ENCODE measurements around the gene STX8.

The STX8 gene

DNA sequence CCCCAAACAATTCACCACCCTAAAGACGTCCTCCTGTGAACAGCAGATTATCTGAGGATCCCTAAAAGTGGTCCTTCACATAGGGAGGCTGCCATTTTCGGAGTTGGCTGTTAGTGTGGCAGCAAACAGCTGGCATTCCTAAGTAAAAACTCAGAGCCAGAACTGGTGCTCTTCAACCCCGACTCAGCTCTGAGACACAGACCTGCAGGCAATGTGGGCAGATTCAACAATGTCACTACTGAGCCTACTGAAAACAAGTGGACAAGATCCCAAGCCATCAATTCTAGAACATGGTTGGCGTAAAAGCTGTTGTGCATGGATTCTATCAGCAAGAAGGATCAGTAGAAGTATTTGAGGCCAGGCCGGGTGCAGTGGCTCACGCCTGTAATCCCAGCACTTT lies 307.1 kb downstream of the STX8 start:
- no peak overlapping the region for H2AK5ac ChIP-seq (ENCODE audit: low read length, severe bottlenecking)
- no peak overlapping the region for H3K4me2 ChIP-seq (ENCODE audit: low read length, poor library complexity, severe bottlenecking)
- DNase-seq, result no peak
- no peak overlapping the region for H3K27ac ChIP-seq (ENCODE audit: low read length, poor library complexity, severe bottlenecking)
- H3K14ac ChIP-seq (ENCODE audit: low read length in 2 of 2), result no peak overlapping the region
- no peak overlapping the region for H3K4me3 ChIP-seq (ENCODE audit: insufficient read depth in 1 of 2, low read depth in 1 of 2, low read length in 2 of 2)
- no peak overlapping the region for H4K91ac ChIP-seq (ENCODE audit: low read length)
- H3K4ac ChIP-seq (ENCODE audit: low read depth in 1 of 2, low read length in 2 of 2), result no peak overlapping the region
- H3K23ac ChIP-seq (ENCODE audit: low read length in 2 of 2), result no peak overlapping the region
- H3K9me3 ChIP-seq (ENCODE audit: control insufficient read depth, low read length), result no peaks in the 10 kb centered on the region
- H3K4me1 ChIP-seq (ENCODE audit: control insufficient read depth, insufficient read depth, low read depth, low read length), result peaks cover 13% of the 10 kb centered on the region
- H4K8ac ChIP-seq (ENCODE audit: low read length), result peak overlapping the region; percentile 47
- H3K79me1 ChIP-seq (replicated peaks; ENCODE audit: low read length, poor library complexity, severe bottlenecking), result peaks cover 4% of the 10 kb centered on the region
- peaks cover 0 to 5% of the 10 kb centered on the region in 2 experiments for H3K36me3 ChIP-seq (ENCODE audit: control insufficient read depth in 1 of 2, insufficient read depth in 2 of 2, low read depth in 1 of 2, low read length in 2 of 2)
- H2AFZ ChIP-seq (ENCODE audit: low read depth, low read length), result no peak overlapping the region
- H3K27me3 ChIP-seq (ENCODE audit: control insufficient read depth in 1 of 2, insufficient read depth in 1 of 2, low read length in 2 of 2), result no peaks in the 10 kb centered on the region
- WGBS, result 92% methylated on average over 6 of the region's 6 CpGs
- H2BK5ac ChIP-seq (ENCODE audit: low read depth, low read length, poor library complexity, severe bottlenecking), result no peak overlapping the region
- no peak overlapping the region for H2BK12ac ChIP-seq (ENCODE audit: low read length in 2 of 2)
- H3K9ac ChIP-seq (ENCODE audit: low read length), result no peak overlapping the region
- no peak overlapping the region for H2BK15ac ChIP-seq (ENCODE audit: low read depth, poor library complexity, severe bottlenecking)
- no peak overlapping the region for H2BK120ac ChIP-seq (ENCODE audit: low read depth, low read length)
- no peak overlapping the region for H3K18ac ChIP-seq (ENCODE audit: low read depth in 1 of 2, low read length in 2 of 2)

DNA sequence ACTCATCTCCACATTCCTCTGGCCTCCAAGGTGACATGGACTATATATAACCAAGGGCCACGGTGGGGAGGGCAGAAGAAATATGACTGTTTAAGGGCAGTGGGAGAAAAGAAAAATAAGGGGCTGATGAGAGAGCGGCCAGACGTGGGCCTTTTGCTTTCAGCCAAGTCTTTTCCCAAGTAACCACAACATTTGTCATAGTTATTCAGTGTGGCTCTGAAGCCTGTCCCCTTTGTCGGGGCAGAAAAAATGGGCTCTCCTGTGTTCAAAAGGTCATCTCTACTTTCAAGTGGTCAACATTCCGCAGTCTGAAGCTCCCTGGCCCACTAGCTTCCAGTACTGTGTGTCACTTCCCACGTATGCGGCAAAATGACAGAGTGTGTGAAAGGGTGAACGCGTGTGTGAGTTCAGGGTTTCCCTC lies 308.9 kb downstream of the STX8 start:
- H3K36me3 ChIP-seq (ENCODE audit: control insufficient read depth in 1 of 2, insufficient read depth in 2 of 2, low read depth in 1 of 2, low read length in 2 of 2), result peaks cover 0 to 2% of the 10 kb centered on the region in 2 experiments
- peaks cover 13% of the 10 kb centered on the region for H3K4me1 ChIP-seq (ENCODE audit: control insufficient read depth, insufficient read depth, low read depth, low read length)
- H3K4me2 ChIP-seq (ENCODE audit: low read length, poor library complexity, severe bottlenecking), result no peak overlapping the region
- H2BK5ac ChIP-seq (ENCODE audit: low read depth, low read length, poor library complexity, severe bottlenecking), result no peak overlapping the region
- H3K27ac ChIP-seq (ENCODE audit: low read length, poor library complexity, severe bottlenecking), result no peak overlapping the region
- no peak overlapping the region for H2BK120ac ChIP-seq (ENCODE audit: low read depth, low read length)
- DNase-seq, result no peak
- no peak overlapping the region for H3K4me3 ChIP-seq (ENCODE audit: insufficient read depth in 1 of 2, low read depth in 1 of 2, low read length in 2 of 2)
- H2BK12ac ChIP-seq (ENCODE audit: low read length in 2 of 2), result no peak overlapping the region
- H2AFZ ChIP-seq (ENCODE audit: low read depth, low read length), result no peak overlapping the region
- no peaks in the 10 kb centered on the region for H3K27me3 ChIP-seq (ENCODE audit: control insufficient read depth in 1 of 2, insufficient read depth in 1 of 2, low read length in 2 of 2)
- no peak overlapping the region for H4K8ac ChIP-seq (ENCODE audit: low read length)
- peaks cover 4% of the 10 kb centered on the region for H3K79me1 ChIP-seq (replicated peaks; ENCODE audit: low read length, poor library complexity, severe bottlenecking)
- H3K4ac ChIP-seq (ENCODE audit: low read depth in 1 of 2, low read length in 2 of 2), result no peak overlapping the region
- H2BK15ac ChIP-seq (ENCODE audit: low read depth, poor library complexity, severe bottlenecking), result no peak overlapping the region
- WGBS, result 81% methylated on average over 8 of the region's 9 CpGs
- peak overlapping the region; percentile 49 for H2AK5ac ChIP-seq (ENCODE audit: low read length, severe bottlenecking)
- H3K23ac ChIP-seq (ENCODE audit: low read length in 2 of 2), result no peak overlapping the region
- H4K91ac ChIP-seq (ENCODE audit: low read length), result no peak overlapping the region
- no peak overlapping the region for H3K14ac ChIP-seq (ENCODE audit: low read length in 2 of 2)
- no peaks in the 10 kb centered on the region for H3K9me3 ChIP-seq (ENCODE audit: control insufficient read depth, low read length)
- no peak overlapping the region for H3K9ac ChIP-seq (ENCODE audit: low read length)
- H3K18ac ChIP-seq (ENCODE audit: low read depth in 1 of 2, low read length in 2 of 2), result no peak overlapping the region

DNA sequence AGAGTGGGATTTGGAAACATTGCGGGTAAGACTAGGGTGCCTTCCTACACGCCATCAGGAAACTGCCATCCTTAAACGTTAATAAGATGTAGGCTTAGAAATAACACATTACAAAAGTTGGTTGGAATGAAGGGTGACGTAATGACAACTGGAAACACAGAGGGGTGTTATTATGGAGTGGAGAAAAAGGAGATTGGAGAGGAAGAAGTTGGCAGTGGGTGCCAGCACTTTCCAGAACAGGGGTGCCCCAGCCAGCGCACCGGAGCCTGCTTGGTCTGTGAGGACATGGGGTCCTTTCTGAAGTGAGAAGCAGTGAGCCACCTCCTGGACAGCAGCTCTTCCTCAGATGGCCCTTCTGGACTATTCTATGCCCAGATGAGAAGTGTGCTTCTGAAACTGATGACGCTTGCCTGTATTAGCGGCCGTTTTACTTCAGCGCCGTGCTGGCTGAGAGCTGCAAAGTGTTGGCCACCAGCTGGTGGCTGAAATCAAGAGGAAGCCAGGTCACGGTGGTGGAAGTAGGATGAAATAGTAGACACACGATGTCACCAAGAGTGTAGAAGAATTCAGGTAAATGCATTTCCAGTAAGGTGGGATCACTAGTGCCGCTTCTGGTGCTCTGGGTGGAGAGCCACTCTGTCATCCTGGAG lies 309.5 kb downstream of the STX8 start:
- WGBS, result 92% methylated on average over 14 of the region's 14 CpGs
- H3K14ac ChIP-seq (ENCODE audit: low read length in 2 of 2), result no peak overlapping the region
- H2BK5ac ChIP-seq (ENCODE audit: low read depth, low read length, poor library complexity, severe bottlenecking), result no peak overlapping the region
- no peak overlapping the region for H3K4me2 ChIP-seq (ENCODE audit: low read length, poor library complexity, severe bottlenecking)
- H3K4ac ChIP-seq (ENCODE audit: low read depth in 1 of 2, low read length in 2 of 2), result no peak overlapping the region
- H3K79me1 ChIP-seq (replicated peaks; ENCODE audit: low read length, poor library complexity, severe bottlenecking), result peaks cover 4% of the 10 kb centered on the region
- no peak overlapping the region for H2BK15ac ChIP-seq (ENCODE audit: low read depth, poor library complexity, severe bottlenecking)
- H3K18ac ChIP-seq (ENCODE audit: low read depth in 1 of 2, low read length in 2 of 2), result no peak overlapping the region
- H4K91ac ChIP-seq (ENCODE audit: low read length), result no peak overlapping the region
- H4K8ac ChIP-seq (ENCODE audit: low read length), result no peak overlapping the region
- no peak overlapping the region for H2AFZ ChIP-seq (ENCODE audit: low read depth, low read length)
- no peak overlapping the region for H2BK120ac ChIP-seq (ENCODE audit: low read depth, low read length)
- no peaks in the 10 kb centered on the region for H3K9me3 ChIP-seq (ENCODE audit: control insufficient read depth, low read length)
- no peak overlapping the region for H2BK12ac ChIP-seq (ENCODE audit: low read length in 2 of 2)
- H3K27ac ChIP-seq (ENCODE audit: low read length, poor library complexity, severe bottlenecking), result peak overlapping the region; percentile 64
- H3K36me3 ChIP-seq (ENCODE audit: control insufficient read depth in 1 of 2, insufficient read depth in 2 of 2, low read depth in 1 of 2, low read length in 2 of 2), result peaks cover 0 to 2% of the 10 kb centered on the region in 2 experiments
- no peaks in the 10 kb centered on the region for H3K27me3 ChIP-seq (ENCODE audit: control insufficient read depth in 1 of 2, insufficient read depth in 1 of 2, low read length in 2 of 2)
- no peak overlapping the region for H3K23ac ChIP-seq (ENCODE audit: low read length in 2 of 2)
- no peak overlapping the region for H3K4me3 ChIP-seq (ENCODE audit: insufficient read depth in 1 of 2, low read depth in 1 of 2, low read length in 2 of 2)
- H2AK5ac ChIP-seq (ENCODE audit: low read length, severe bottlenecking), result peak overlapping the region; percentile 33
- DNase-seq, result no peak
- H3K4me1 ChIP-seq (ENCODE audit: control insufficient read depth, insufficient read depth, low read depth, low read length), result peaks cover 13% of the 10 kb centered on the region
- no peak overlapping the region for H3K9ac ChIP-seq (ENCODE audit: low read length)

DNA sequence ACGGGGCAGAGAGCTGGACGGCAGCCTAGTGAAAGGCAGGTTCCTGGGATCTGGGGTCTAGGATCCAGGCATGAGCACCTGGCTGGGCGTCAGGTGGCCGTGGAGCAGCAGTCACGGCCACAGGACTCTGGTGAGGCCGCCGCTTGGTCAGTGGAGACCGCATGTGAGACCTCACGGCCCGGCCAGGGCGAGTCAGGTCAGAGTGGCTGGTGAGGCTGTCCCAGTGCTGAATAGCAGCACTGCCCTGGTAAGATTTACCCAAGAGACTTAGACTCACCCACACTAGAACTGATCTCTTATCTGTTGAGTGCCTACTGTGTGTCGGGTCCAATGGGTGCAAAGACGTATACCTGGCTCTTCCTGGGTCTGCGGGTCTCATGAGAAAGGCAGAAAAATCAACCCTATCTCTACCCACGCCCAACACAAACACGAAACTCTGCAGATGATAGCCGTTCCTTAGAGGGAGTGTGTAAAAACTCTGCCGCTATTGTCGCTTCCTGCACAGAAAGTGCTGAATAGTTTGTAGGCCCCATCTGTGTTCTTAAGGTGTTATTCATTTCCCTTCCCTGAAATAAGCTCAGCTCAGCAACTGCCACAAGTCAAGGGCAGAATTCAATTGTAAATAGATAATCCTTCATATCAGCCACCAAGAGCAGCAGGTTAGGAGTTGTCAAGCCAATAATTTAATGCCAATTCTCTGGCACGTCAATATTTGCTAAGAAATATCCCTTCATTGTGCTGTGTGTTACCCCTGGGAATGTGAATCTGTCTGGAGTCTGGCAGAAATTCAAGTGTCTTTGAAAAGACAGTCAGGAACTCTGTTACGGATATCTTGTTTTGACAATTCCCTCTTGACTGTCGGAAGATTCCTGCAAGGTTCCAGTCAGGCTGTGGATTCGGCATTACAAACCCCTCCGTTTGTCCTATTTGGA lies 314.3 kb downstream of the STX8 start:
- Histone ChIP-seq H2BK120ac (ENCODE audit: low read depth, low read length) (no peak overlapping the region), H3K27ac (ENCODE audit: low read length, poor library complexity, severe bottlenecking) (no peak overlapping the region), H3K4me1 (ENCODE audit: control insufficient read depth, insufficient read depth, low read depth, low read length) (peaks cover 35% of the 10 kb centered on the region), H3K4me3 (ENCODE audit: insufficient read depth in 1 of 2, low read depth in 1 of 2, low read length in 2 of 2) (no peak overlapping the region), H3K14ac (ENCODE audit: low read length in 2 of 2) (no peak overlapping the region), H2BK15ac (ENCODE audit: low read depth, poor library complexity, severe bottlenecking) (no peak overlapping the region), H3K79me1 (replicated peaks; ENCODE audit: low read length, poor library complexity, severe bottlenecking) (peaks cover 5% of the 10 kb centered on the region), H2BK5ac (ENCODE audit: low read depth, low read length, poor library complexity, severe bottlenecking) (no peak overlapping the region), H3K36me3 (ENCODE audit: control insufficient read depth in 1 of 2, insufficient read depth in 2 of 2, low read depth in 1 of 2, low read length in 2 of 2) (no peaks in the 10 kb centered on the region), H2AK5ac (ENCODE audit: low read length, severe bottlenecking) (peak overlapping the region; percentile 13), H3K4ac (ENCODE audit: low read depth in 1 of 2, low read length in 2 of 2) (no peak overlapping the region), H3K4me2 (ENCODE audit: low read length, poor library complexity, severe bottlenecking) (no peak overlapping the region), H2AFZ (ENCODE audit: low read depth, low read length) (no peak overlapping the region), H3K9me3 (ENCODE audit: control insufficient read depth, low read length) (no peaks in the 10 kb centered on the region), H4K8ac (ENCODE audit: low read length) (no peak overlapping the region), H3K23ac (ENCODE audit: low read length in 2 of 2) (no peak overlapping the region), H3K9ac (ENCODE audit: low read length) (no peak overlapping the region), H4K91ac (ENCODE audit: low read length) (no peak overlapping the region), H3K27me3 (ENCODE audit: control insufficient read depth in 1 of 2, insufficient read depth in 1 of 2, low read length in 2 of 2) (no peaks in the 10 kb centered on the region), H3K18ac (ENCODE audit: low read depth in 1 of 2, low read length in 2 of 2) (no peak overlapping the region), H2BK12ac (ENCODE audit: low read length in 2 of 2) (no peak overlapping the region)
- 84% methylated on average over 24 of the region's 24 CpGs for WGBS
- no peak for DNase-seq

All from mesenchymal stem cell (in vitro differentiated cells and primary cell).